Embryonic facial prominence (tissue), 1 donor: ENCODE measurements around the gene KCTD4.
"Not testable (repeated sequence)": the region's sequence is repeated elsewhere in the genome, so short reads cannot be mapped to it uniquely, and the experiment has no call there.

ENCODE experiments used
- DNase-seq: peaks from one replicate; pipeline ENCODE4 v3.0.0-alpha.2; 2016; ENCODE audit errors: extremely low spot score

KCTD4 gene

GRCh38 chr13:45215392-45216077, 14.7 kb upstream of the KCTD4 start:
- no peak for DNase-seq

- no peak for DNase-seq
Observed at GRCh38 chr13:45209229-45209628, 8.4 kb upstream of the KCTD4 start.

GRCh38 chr13:45208132-45208531, 7.3 kb upstream of the KCTD4 start:
- DNase-seq: no peak

GRCh38 chr13:45207319-45207718, 6.5 kb upstream of the KCTD4 start:
- DNase-seq: no peak

GRCh38 chr13:45206340-45206739, 5.5 kb upstream of the KCTD4 start:
- no peak for DNase-seq

GRCh38 chr13:45205124-45205523, 4.3 kb upstream of the KCTD4 start:
- no peak for DNase-seq

- DNase-seq: no peak
Observed at GRCh38 chr13:45199711-45200110, 1.1 kb downstream of the KCTD4 start.

- DNase-seq: no peak
Observed at GRCh38 chr13:45198924-45199323, 1.9 kb downstream of the KCTD4 start.

- no peak for DNase-seq
Observed at GRCh38 chr13:45198041-45198440, 2.8 kb downstream of the KCTD4 start.

GRCh38 chr13:45196622-45197021, 4.2 kb downstream of the KCTD4 start:
- no peak for DNase-seq

GRCh38 chr13:45196096-45196495, 4.7 kb downstream of the KCTD4 start:
- no peak for DNase-seq

GRCh38 chr13:45195421-45195820, 5.4 kb downstream of the KCTD4 start:
- DNase-seq: no peak

GRCh38 chr13:45194081-45194939, 6.5 kb downstream of the KCTD4 start:
- peak; percentile 51 for DNase-seq

GRCh38 chr13:45191874-45192273, 9.0 kb downstream of the KCTD4 start:
- no peak for DNase-seq

GRCh38 chr13:45189511-45189910, 11.3 kb downstream of the KCTD4 start:
- not testable (repeated sequence) for DNase-seq

GRCh38 chr13:45189077-45189476, 11.8 kb downstream of the KCTD4 start:
- DNase-seq: not testable (repeated sequence)

- no peak for DNase-seq
Observed at GRCh38 chr13:45185286-45185685, 15.6 kb downstream of the KCTD4 start.

GRCh38 chr13:45184693-45185092, 16.2 kb downstream of the KCTD4 start:
- DNase-seq: no peak

- DNase-seq: no peak
Observed at GRCh38 chr13:45180713-45181601, 19.9 kb downstream of the KCTD4 start.

- no peak for DNase-seq
Observed at GRCh38 chr13:45180303-45180702, 20.5 kb downstream of the KCTD4 start.

- no peak for DNase-seq
Observed at GRCh38 chr13:45179428-45179827, 21.4 kb downstream of the KCTD4 start.
